Chondrocyte (in vitro differentiated cells): ENCODE measurements around the gene MAP2K5. TPM values are rescaled to one million over a fixed set of nuclear protein-coding genes. Genes with fewer than 3 reads are reported as not detected.

Source experiments
- DNase-seq: peaks from one replicate; pipeline ENCODE4 v3.0.0; 2021; ENCODE audit warnings: mixed read lengths, low spot score
- H3K27ac Mint-ChIP-seq: one replicate; pipeline ENCODE4 v1.8.0; 2021; ENCODE audit warnings: mild to moderate bottlenecking, moderate library complexity, mixed read lengths; ENCODE audit not compliant: unreplicated experiment
- H3K27me3 Mint-ChIP-seq: 2 replicates; pipeline ENCODE4 v1.8.0; 2021; ENCODE audit warnings: low read depth, mixed read lengths
- H3K36me3 Mint-ChIP-seq: 2 replicates; pipeline ENCODE4 v1.8.0; 2021; ENCODE audit warnings: low read depth, mixed read lengths
- H3K4me1 Mint-ChIP-seq: 2 replicates; pipeline ENCODE4 v1.8.0; 2021; ENCODE audit warnings: low read depth, mild to moderate bottlenecking, mixed read lengths
- H3K4me3 Mint-ChIP-seq: one replicate; pipeline ENCODE4 v1.8.0; 2021; ENCODE audit warnings: mild to moderate bottlenecking, moderate library complexity, mixed read lengths; ENCODE audit not compliant: unreplicated experiment
- H3K9me3 Mint-ChIP-seq: 2 replicates; pipeline ENCODE4 v1.8.0; 2021; ENCODE audit warnings: low read depth, mixed read lengths
- CTCF ChIP-seq: fragments of 200-600 bp; sonication (generic); IDR thresholded peaks from 2 replicates; pipeline ENCODE4 v1.5.0; 2021; ENCODE audit warnings: antibody characterized with exemption, mild to moderate bottlenecking, moderate library complexity
- total RNA-seq: library from RNA; stranded (reverse); gene quantifications from 3 replicates; pipeline ENCODE4 v1.2.1, GENCODE V29; 2021

Gene MAP2K5
- total RNA-seq, 1 donor from 2014 or later, result 14.0 TPM

- Mint-ChIP-seq H3K4me3 (no peak overlapping the region), H3K36me3 (peaks cover 12% of the 10 kb centered on the region)
Observed at GRCh38 chr15:67510597-67511190, 31.8 kb upstream of the MAP2K5 start.

GRCh38 chr15:67511606-67512005 lies 30.9 kb upstream of the MAP2K5 start:
- DNase-seq, result no peak
- H3K27me3 Mint-ChIP-seq, result no peaks in the 10 kb centered on the region
- TF ChIP-seq CTCF, result no peak
- H3K4me1 Mint-ChIP-seq, result peaks cover 25% of the 10 kb centered on the region
- no peak overlapping the region for H3K4me3 Mint-ChIP-seq
- no peak overlapping the region for H3K27ac Mint-ChIP-seq
- H3K36me3 Mint-ChIP-seq, result peaks cover 12% of the 10 kb centered on the region
- H3K9me3 Mint-ChIP-seq, result no peaks in the 10 kb centered on the region

More at GRCh38 chr15:67510597-67511190, 31.8 kb upstream of the MAP2K5 start:
- H3K4me1 Mint-ChIP-seq, result peaks cover 25% of the 10 kb centered on the region
- H3K27ac Mint-ChIP-seq, result peak overlapping the region; percentile 41
- no peak for TF ChIP-seq CTCF
- H3K27me3 Mint-ChIP-seq, result no peaks in the 10 kb centered on the region
- DNase-seq, result no peak
- no peaks in the 10 kb centered on the region for H3K9me3 Mint-ChIP-seq

GRCh38 chr15:67512140-67512539 lies 30.4 kb upstream of the MAP2K5 start:
- Mint-ChIP-seq H3K36me3 (peaks cover 13% of the 10 kb centered on the region), H3K9me3 (no peaks in the 10 kb centered on the region), H3K4me1 (peaks cover 25% of the 10 kb centered on the region), H3K27me3 (no peaks in the 10 kb centered on the region), H3K27ac (no peak overlapping the region), H3K4me3 (no peak overlapping the region)
- no peak for DNase-seq
- TF ChIP-seq CTCF, result no peak

- Mint-ChIP-seq H3K4me3 (no peak overlapping the region), H3K9me3 (no peaks in the 10 kb centered on the region), H3K27me3 (no peaks in the 10 kb centered on the region), H3K4me1 (peaks cover 20% of the 10 kb centered on the region), H3K27ac (no peak overlapping the region), H3K36me3 (peaks cover 13% of the 10 kb centered on the region)
- TF ChIP-seq CTCF, result no peak
- no peak for DNase-seq
Observed at GRCh38 chr15:67512933-67513714, 29.4 kb upstream of the MAP2K5 start.

- TF ChIP-seq CTCF, result no peak
- Mint-ChIP-seq H3K27ac (no peak overlapping the region), H3K27me3 (no peaks in the 10 kb centered on the region), H3K9me3 (no peaks in the 10 kb centered on the region), H3K4me3 (no peak overlapping the region), H3K36me3 (peaks cover 13% of the 10 kb centered on the region), H3K4me1 (peaks cover 13% of the 10 kb centered on the region)
- no peak for DNase-seq
Observed at GRCh38 chr15:67515090-67515489, 27.4 kb upstream of the MAP2K5 start.
